ENCODE results near the gene ABCA10.
"Not testable (repeated sequence)": the region's sequence is repeated elsewhere in the genome, so short reads cannot be mapped to it uniquely, and the experiment has no call there.

The ABCA10 gene

DNA sequence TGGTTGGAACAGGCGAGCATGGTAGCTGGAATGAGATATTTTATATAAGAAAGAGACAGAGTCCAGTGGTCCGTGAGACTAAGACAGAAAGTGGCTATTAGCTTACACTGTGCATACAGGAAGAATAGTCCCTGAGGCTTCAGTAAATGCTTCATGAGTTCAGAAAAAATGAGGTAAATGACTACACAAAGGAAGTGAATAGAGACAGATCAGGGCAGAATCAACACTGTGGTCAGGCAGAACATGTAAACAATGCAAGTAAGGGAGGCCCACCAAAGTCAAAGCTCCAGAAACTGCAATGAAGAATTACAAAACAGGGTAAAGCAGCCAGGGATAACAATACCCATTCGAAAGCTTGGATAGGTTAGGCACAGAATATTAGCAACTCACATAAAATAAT lies 4.8 kb downstream of the ABCA10 start:
- no peak for DNase-seq

DNA sequence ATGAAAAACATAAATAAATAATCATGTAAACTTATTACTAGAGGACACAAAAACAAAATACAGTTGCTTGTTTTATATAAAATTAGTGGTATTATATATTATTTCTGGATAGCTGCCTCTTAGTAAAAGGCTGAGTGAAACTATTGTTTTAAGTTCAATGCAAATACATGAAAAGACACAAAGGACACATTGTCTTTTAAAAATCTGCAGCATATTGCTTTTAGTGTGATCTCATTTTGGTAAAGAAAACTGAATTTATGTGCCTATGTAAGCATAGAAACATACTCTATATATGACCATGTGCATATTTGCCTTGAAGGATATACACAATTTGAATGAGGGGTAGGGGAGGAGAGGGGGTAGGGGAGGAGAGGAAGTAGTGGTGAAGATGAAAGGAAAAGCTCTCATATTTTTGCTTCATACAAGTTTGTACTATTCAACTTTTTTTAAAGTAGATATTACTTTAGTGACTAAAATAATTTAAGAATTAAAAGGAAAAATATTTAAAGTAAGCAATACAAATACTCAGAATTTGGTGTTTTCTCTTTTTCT lies 5.8 kb downstream of the ABCA10 start:
- no peak for DNase-seq

DNA sequence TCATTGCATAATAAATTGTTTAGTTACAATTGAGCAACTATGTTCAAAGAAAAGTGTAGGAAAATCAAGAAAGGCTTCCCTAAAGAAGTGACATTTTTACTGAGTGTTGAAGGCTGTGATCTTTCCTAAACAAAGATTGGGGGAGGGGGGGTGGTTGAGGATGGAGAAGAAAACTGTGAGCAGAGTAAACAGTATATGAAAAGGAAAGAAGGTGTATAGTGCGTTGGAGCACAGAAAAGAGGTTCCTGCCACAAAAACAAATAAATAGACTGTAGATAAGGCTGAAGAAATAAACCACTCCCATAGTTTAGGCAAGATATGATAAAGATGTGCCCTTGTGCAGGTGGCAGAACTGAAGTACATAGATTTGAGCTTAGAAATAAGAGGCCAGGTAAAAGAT lies 8.5 kb downstream of the ABCA10 start:
- DNase-seq = no peak

DNA sequence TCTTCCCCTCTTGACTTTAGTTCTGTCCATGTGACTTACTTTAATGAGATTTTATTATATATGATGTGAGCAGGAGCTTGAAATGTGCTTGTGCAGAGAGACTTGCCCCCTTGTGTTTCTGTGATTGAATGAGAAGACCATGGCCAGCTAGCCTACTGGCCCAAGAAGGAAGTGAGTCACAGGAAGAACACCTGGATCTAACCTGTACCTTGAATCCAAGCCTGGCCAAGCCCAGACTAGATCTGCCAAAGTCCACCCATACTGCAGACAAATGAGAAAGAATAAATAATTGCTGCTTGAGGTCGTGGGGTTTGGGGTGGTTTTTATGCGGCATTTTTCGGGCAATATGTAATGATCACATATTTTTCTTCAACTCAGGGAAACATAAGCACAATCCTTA lies 9.6 kb downstream of the ABCA10 start:
- DNase-seq = no peak

DNA sequence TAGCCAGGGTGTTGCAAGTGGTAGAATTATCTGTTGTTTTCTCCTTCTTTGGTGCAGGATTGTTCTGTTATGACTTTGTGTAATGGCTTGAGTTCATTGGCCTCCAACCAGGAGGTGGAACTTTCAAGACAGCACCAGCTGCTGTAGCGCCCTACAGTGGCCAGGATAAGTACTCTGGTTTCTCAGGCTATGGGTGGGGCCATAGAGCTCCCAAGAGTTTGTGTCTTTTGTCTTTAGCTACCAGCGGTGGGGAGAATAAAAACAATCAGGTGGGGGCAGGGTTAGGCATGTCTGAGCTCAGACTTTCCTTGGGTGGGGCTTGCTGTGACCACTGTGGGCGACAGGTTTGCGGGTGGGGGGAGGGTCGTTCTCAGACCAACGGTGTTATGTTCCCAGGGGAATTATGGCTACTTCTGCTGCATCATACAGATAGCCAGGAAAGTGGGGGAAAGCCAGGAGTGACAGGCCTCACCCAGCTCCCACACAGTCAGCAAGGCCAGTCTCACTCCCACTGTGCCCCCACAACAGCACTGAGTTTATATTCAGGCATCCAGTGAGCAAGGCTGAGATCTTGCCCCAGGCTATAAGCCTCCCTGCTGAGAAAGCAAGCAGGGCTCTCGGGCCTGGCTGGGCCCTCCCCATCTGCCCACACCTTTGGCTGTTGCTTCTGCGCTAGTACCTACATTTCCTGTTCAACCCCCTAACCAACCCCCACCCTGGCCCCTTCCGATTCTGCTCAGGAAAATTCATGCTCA lies 15.4 kb downstream of the ABCA10 start:
- no peak for DNase-seq

DNA sequence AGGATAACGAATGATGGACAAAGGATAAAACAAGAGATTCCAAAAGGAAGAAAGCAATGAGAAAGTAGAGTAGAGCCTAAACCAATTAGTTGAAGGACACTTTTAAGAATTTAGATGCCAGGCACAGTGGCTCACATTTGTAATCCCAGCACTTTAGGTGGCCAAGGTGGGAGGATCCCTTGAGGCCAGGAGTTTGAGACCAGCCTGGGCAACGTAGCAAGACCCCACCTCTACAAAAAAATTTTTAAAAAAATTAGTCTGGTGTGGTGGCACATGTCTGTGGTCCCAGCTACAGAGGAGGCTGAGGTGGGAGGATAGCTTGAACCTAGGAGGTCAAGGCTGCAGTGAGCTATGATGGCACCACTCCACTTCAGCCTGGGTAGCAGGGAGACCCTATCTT lies 20.0 kb downstream of the ABCA10 start:
- DNase-seq = no peak

DNA sequence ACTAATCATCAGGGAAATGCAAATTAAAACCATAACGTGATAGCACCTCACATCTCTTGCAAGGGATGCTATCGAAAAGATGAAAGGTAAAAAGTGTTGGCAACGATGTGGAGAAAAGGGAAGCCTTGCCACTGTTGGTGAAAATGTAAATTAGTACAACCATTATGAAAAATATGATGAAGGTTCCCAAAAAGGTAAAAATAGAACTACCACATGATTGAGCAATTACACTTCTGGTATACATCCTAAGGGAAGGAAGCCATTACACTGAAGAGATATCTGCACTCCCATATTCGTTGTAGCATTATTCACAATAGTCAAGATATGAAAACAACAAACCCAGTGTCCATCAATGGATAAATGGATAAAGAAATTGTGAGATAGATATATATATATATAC lies 21.5 kb downstream of the ABCA10 start:
- no peak for DNase-seq

DNA sequence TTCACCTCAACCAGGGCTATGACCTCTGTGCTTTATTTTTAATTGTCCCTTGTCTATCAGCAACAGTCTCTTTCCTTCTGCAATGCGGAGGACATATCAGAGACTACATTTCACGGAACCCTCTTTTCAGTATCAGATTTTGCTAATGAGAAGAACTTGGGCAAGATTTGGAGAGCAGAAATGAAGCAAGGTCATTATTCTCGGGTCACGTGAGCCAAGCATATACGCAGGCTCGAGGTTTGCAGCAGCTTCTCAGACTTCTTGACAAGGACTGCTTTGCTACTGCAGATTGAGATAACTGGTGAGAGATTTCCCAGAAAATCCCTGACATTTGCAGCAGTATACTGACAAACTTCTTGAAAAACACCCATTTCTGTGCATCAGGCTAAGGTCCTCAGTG lies 30.4 kb downstream of the ABCA10 start:
- no peak for DNase-seq

DNA sequence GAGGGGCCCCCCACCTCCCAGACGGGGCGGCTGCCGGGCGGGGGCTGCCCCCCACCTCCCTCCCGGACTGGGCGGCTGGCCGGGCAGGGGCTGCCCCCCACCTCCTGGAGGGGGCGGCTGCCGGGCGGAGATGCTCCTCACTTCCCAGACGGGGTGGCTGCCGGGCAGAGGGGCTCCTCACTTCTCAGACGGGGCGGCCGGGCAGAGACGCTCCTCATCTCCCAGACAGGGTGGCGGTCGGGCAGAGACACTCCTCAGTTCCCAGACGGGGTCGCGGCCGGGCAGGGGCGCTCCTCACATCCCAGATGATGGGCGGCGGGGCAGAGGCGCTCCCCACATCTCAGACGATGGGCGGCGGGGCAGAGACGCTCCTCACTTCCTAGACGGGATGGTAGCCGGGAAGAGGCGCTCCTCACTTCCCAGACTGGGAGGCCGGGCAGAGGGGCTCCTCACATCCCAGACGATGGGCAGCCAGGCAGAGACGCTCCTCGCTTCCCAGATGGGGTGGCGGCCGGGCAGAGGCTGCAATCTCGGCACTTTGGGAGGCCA lies 32.4 kb downstream of the ABCA10 start:
- not testable (repeated sequence) for DNase-seq

DNA sequence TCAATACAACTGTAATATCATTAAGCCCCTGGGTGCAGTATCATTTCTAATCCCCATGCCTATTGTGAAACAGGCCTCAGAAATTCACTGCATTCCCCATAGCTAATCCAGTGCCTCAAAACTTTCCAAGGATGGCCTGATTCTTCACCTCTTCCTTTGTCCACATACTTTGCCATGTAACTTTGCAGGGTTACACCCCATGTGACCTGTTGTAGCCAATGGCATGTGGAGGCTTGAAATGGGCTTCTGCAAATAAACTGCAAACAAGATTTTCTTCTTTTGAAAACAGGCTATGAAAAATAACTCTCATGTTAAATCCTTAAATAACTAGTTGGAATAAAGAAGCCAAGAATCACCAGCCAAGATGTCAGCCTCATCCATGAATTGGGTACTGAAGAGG lies 35.9 kb downstream of the ABCA10 start:
- DNase-seq = no peak

DNA sequence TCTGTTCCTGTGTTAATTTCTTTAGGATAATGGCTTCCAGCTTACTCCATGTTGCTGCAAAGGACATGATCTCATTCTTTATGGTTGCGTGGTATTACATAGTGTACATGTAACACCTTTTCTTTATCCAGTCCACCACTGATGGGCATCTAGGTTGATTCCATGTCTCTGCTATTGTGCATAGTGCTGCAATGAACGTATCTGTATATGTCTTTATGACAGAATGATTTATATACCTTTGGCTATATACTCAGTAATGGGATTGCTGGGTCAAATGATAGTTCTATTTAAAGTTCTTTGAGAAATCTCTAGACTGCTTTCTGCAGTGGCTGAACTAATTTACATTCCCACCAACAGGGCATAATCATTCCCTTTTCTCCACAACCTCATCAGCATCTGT lies 39.8 kb downstream of the ABCA10 start:
- DNase-seq = no peak

DNA sequence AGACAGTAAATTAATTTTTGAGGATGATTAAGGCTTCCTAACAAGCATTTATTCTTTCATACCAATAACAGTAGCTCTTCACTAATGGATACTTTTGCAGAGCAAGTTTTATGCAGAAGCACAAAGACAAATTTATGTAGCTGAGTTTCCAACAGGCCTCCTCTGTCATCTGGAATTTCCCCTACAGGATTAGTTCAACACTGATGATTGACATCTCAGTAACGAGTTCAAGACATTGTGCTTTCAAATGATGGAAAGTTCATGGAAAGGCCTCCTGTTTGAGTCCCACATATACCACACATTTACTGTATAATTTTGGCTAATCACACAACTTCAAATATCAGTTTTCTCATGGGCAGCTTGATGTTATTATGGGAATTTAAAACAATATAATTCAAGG lies 40.6 kb downstream of the ABCA10 start:
- DNase-seq = no peak

DNA sequence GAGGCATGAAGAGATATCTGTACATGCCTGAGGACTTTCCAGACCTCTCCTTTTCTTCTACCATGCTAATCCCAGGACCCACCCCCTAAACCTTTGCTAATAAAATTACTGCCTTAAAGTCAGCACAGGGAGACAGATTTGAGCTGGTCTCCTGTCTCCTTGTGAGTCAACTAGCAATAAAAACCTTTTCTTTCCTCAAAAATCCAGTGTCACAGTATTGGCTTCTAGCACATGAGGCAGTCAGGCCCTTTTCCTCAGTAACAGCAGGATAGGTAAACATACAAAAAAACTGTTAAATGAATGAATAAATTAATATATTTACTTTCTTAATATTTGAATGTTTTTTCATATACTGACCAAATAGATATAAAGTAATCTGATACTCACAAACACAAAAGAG lies 41.3 kb downstream of the ABCA10 start:
- DNase-seq = no peak

DNA sequence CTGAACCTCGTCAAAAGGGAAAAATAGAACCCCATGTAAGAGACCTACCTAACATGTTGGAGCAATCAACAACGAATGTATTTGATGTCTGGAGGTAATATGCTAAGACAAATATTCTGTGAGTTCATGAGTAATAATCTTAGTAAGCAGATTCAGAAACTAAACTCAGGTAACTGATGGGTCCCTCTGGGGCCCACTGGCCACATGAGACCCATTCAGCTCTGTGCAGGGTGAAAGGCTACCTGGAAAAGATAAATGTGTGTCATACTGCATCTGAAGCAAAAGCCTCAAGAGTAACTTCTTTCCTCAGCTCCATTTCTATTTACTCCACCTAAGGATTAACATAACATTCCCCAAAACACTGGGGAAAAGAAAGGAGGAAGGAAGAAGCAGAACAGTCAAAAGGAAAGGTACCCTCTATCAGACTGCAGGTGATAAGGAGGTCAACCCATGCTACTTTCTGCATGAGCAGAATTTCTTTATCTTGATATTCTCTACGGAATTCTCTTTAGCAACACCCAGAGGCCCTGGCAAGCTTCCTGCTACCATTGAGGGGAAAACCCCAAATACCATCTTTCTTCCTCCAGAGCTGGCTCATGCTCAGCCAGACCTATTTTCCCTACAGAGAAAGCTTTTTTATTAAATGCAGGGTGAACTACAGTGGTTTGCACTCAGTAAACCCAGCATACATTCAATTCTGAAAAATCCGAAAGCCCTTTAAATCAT lies 49.2 kb downstream of the ABCA10 start:
- no peak for DNase-seq

DNA sequence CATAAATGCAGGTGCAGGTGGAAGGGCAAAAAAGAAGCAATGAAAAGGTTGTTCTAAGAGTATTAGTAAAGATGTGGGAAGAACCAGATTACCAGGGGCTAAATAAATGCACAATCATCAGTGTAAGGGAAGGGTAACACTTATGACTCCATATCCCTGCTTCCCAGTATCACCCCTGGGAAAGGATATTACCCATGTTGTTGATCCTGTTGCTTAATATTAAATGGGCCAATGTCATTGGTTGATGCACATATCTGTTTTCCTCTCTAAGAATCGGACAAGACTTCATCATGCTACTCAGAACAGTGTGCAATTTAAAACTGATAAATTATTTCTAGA lies 52.2 kb downstream of the ABCA10 start:
- no peak for DNase-seq

DNA sequence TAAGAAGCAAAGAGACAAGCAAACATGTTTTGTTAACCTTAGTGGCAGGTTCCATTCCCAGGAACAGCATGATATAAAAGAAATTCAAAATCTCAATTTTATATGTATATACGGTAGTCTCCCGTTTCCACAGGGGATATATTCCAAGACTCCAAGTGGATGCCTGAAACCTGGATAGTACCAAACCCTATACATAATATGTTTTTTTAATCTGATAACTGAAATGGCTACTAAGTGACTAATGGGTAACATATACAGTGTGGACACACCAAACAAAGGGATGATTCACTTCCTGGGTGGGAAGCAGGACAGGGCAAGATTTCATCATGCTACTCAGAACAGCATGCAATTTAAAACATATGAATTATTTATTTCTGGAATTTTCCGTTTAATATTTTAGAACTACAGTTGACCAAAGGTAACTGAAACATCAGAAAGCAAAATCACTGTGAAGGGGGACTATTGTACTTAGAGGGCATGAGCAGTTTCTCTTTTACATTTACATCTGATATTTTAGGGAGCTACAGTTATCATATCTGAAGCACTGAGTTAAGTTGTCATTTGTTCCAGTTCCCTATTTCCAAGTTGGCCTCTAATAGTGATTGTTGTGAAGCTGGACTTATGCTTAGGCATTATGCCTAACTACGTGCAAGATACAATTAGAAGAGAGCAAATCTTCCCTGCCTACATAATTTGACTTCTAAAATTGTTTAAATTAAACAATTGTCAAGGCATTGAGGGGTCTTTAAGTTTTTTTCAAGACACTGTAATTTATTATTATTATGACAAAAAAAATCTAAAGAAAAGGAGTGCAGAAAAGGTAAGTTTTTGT lies 52.8 kb downstream of the ABCA10 start:
- no peak for DNase-seq

DNA sequence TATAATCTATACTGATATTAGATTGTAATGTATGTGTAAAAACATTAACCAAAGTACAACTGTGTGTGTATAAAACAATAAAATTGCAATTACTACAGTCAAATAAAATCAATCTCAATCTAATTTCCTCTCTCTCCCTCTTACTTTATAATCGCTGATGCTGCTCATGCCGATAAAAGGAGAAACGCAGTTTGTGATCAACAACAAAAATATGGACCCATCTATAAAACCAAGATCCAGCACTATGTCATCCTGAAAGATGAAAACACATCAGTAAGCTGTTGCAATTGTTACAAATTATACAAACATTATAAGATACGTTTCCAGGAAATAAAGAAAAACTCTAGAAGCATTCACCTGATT lies 53.4 kb downstream of the ABCA10 start:
- no peak for DNase-seq

DNA sequence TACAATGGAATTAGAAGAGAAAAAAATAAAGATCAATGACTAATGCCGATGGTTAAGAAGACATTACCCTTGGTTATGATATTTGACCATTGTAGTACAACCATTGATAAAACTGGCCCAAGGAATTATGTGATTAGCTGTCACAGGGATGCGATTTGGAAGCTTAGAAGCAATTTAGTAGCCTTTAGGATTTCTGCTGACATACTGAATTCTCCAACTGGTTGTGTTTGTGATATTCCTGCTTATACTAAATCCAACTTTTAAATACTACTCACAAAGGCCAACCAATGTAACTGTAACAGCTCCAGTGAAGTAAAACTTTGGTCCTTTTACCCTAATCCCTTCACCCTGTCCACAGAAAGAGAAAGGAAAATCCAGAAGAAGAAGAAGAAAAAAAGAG lies 55.5 kb downstream of the ABCA10 start:
- DNase-seq = no peak

DNA sequence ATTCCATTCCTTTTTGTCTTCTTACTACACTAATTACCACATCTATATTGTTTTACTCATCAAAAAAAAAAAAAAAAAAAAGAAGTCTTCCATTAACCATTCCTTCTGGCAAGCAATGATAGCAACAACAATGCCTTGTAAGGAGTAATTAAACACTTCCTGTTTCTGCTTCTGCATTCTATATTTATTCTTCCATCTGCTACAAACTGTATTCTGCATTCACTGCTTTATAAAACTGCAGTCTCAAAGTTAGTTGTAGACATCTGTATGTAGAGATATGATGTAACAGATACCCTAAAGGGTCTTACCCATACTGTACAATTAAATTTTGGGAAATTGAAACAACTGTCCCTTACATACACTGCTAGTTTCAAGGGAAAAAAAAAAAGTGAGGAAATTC lies 58.2 kb downstream of the ABCA10 start:
- no peak for DNase-seq

DNA sequence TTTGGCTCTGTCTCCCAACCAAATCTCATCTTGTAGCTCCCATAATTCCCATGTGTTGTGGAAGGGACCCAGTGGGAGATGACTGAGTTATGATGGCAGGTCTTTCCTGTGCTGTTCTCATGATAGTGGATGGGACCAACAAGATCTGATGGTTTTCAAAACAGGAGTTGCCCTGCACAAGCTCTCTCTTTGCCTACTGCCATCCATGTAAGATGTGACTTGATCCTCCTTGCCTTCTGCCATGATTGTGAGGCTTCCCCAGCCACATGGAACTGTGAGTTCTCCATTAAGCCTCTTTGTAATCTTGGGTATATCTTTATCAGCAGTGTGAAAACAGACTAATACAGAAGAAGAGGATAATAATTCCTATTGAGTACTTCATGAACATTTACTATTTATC lies 60.0 kb downstream of the ABCA10 start:
- DNase-seq = not testable (repeated sequence)

DNA sequence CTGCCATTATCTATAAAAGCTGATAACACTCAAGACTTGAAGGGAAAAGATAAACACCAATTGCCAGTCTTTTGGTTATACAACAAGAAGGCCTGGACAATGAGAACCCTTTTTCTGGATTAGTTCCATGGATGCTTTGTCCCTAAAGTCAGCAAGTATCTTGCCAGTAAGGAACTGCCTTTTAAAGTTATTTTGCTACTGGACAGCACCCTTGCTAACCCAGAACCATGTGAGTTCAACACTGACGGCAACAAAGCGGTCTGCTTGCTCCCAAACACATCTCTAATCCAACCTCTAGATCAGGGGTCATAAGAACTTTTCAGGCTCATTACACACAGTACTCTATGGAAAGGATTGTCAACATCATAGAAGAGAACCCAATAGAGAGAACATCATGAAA lies 61.7 kb downstream of the ABCA10 start:
- DNase-seq = no peak

DNA sequence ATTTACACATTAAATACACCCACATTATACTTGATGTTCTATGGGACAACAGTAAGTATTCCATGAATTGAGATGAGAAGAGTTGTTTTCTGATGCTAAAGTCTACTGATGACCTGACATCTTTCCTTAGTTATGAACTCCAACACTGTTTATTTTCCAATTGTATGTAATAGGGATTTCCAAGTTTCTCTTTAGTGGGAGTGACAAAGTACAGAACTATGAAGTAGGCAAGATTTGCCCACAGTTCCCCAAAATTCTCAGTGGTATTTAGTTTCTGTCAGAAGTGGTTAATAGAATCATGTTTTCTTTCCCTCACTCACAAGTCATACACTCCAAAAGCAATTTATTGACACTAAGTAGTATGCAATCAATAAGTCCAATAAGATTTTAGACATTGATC lies 64.4 kb downstream of the ABCA10 start:
- no peak for DNase-seq

DNA sequence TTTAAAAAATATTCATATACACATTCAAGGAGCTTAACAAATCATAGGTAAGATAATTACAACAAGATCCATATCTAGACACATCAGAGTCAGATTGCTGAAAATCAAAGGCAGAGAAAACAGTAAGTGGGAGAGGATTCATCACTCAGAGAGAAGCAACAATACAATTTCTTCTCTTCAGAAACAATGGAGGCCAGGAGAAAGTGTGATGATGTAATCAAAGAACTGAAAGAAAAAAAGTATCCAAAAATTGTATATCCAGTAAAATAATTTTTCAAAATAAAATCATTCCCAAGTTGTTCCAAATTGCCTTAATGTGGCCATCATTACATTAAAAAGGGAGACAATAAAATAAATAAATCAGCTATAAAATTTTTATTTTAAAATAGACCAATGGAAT lies 69.2 kb downstream of the ABCA10 start:
- no peak for DNase-seq

DNA sequence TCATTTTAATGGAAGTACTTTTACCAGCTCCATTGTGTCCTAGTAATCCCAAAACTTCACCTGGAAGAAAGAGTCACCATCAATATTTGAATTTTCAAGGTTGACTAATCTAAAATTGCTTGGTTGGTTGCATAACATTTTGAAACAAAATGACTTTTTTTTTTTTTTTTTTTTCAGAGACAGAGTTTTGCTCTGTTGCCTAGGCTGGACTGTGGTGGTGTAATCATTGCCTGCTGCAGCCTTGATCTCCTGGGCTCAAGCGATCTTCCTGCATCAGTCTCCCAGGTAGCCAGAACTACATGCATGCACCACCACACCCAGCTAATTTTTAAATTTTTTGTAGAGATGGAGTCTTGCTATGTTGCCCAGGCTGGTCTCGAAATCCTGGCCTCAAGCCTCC lies 74.4 kb downstream of the ABCA10 start:
- DNase-seq = no peak
